Duodenal mucosa (tissue), 2 donors: Measurements from ENCODE around the gene EIF4ENIF1.
A peak's percentile ranks its signal among the peaks of the same experiment; 100 is the strongest.
"Not testable (repeated sequence)": the region's sequence is repeated elsewhere in the genome, so short reads cannot be mapped to it uniquely, and the experiment has no call there.

ENCODE experiments used
- H3K27ac ChIP-seq: one replicate; pipeline ENCODE4 v1.7.0; 2013; ENCODE audit warnings: low read depth, low read length
- H3K27me3 ChIP-seq, 2 donors: one replicate each; pipeline ENCODE4 v1.7.0; 2013; ENCODE audit warnings: low read length in 2 of 2, control low read depth in 1 of 2; ENCODE audit not compliant: insufficient read depth in 2 of 2, control insufficient read depth in 1 of 2
- H3K36me3 ChIP-seq, 2 donors: one replicate each; pipeline ENCODE4 v1.7.0; 2013; ENCODE audit warnings: low read length in 2 of 2, control low read depth in 1 of 2; ENCODE audit not compliant: insufficient read depth in 2 of 2, control insufficient read depth in 1 of 2
- H3K4me1 ChIP-seq, 2 donors: one replicate each; pipeline ENCODE4 v1.7.0; 2013; ENCODE audit warnings: low read length in 2 of 2, control low read depth in 1 of 2; ENCODE audit not compliant: insufficient read depth in 2 of 2, control insufficient read depth in 1 of 2
- H3K4me3 ChIP-seq, 2 donors: one replicate each; pipeline ENCODE4 v1.7.0; 2013; ENCODE audit warnings: low read length in 2 of 2, low read depth in 1 of 2
- H3K9ac ChIP-seq, 2 donors: one replicate each; pipeline ENCODE4 v1.7.0; 2013; ENCODE audit warnings: low read length in 2 of 2, low read depth in 1 of 2
- H3K9me3 ChIP-seq, 2 donors: one replicate each; pipeline ENCODE4 v1.7.0; 2013; ENCODE audit warnings: low read length in 2 of 2, control low read depth in 1 of 2; ENCODE audit not compliant: control insufficient read depth in 1 of 2

The EIF4ENIF1 gene

GRCh38 chr22:31489632-31490495 lies at the start of gene EIF4ENIF1:
TSS of gene EIF4ENIF1 (minus strand) at chr22:31489842. CDS start at chr22:31488718, 1,124 bp downstream.
- H3K4me1 ChIP-seq: peaks cover 21 to 25% of the 10 kb centered on the region in 2 donors
- peak within 1 kb of the TSS; percentile 78 to 80 for H3K9ac ChIP-seq

GRCh38 chr22:31538815-31539214 lies 49.2 kb upstream of the EIF4ENIF1 start:
- H3K9ac ChIP-seq: no peak overlapping the region
- no peaks in the 10 kb centered on the region for H3K27me3 ChIP-seq
- H3K36me3 ChIP-seq: peaks cover 0 to 7% of the 10 kb centered on the region in 2 donors
- no peaks in the 10 kb centered on the region for H3K4me1 ChIP-seq
- H3K27ac ChIP-seq: no peak overlapping the region
- no peaks in the 10 kb centered on the region for H3K9me3 ChIP-seq
- H3K4me3 ChIP-seq: no peak overlapping the region

More at GRCh38 chr22:31489632-31490495, at the start of gene EIF4ENIF1:
- Histone ChIP-seq H3K36me3 (peaks cover 8 to 10% of the 10 kb centered on the region in 2 donors), H3K4me3 (peak within 1 kb of the TSS; percentile 87 to 98), H3K27me3 (no peaks in the 10 kb centered on the region), H3K9me3 (no peaks in the 10 kb centered on the region), H3K27ac (peak within 1 kb of the TSS; percentile 95)

- H3K4me1 ChIP-seq: no peaks in the 10 kb centered on the region
- H3K27ac ChIP-seq: no peak overlapping the region
- no peak overlapping the region for H3K9ac ChIP-seq
- peaks cover 0 to 7% of the 10 kb centered on the region in 2 donors for H3K36me3 ChIP-seq
- H3K4me3 ChIP-seq: no peak overlapping the region
- H3K9me3 ChIP-seq: no peaks in the 10 kb centered on the region
- no peaks in the 10 kb centered on the region for H3K27me3 ChIP-seq
Measured at GRCh38 chr22:31537019-31537535, 47.4 kb upstream of the EIF4ENIF1 start.

- no peaks in the 10 kb centered on the region for H3K27me3 ChIP-seq
- H3K9ac ChIP-seq: no peak overlapping the region
- no peak overlapping the region for H3K4me3 ChIP-seq
- peaks cover 0 to 10% of the 10 kb centered on the region in 2 donors for H3K36me3 ChIP-seq
- no peak overlapping the region for H3K27ac ChIP-seq
- no peaks in the 10 kb centered on the region for H3K9me3 ChIP-seq
- H3K4me1 ChIP-seq: peaks cover 0 to 5% of the 10 kb centered on the region in 2 donors
Measured at GRCh38 chr22:31533374-31533773, 43.7 kb upstream of the EIF4ENIF1 start.

- Histone ChIP-seq H3K36me3 (peaks cover 0 to 10% of the 10 kb centered on the region in 2 donors), H3K27ac (no peak overlapping the region), H3K9ac (no peak overlapping the region), H3K4me1 (peaks cover 0 to 5% of the 10 kb centered on the region in 2 donors), H3K9me3 (no peaks in the 10 kb centered on the region), H3K4me3 (no peak overlapping the region), H3K27me3 (no peaks in the 10 kb centered on the region)
Measured at GRCh38 chr22:31532060-31532459, 42.4 kb upstream of the EIF4ENIF1 start.

GRCh38 chr22:31530823-31531195 lies 41.2 kb upstream of the EIF4ENIF1 start:
- no peak overlapping the region for H3K27ac ChIP-seq
- H3K4me1 ChIP-seq: peaks cover 0 to 5% of the 10 kb centered on the region in 2 donors
- H3K9me3 ChIP-seq: no peaks in the 10 kb centered on the region
- no peak overlapping the region for H3K9ac ChIP-seq
- peaks cover 0 to 10% of the 10 kb centered on the region in 2 donors for H3K36me3 ChIP-seq
- H3K27me3 ChIP-seq: no peaks in the 10 kb centered on the region
- H3K4me3 ChIP-seq: no peak overlapping the region

- H3K27ac ChIP-seq: no peak overlapping the region
- H3K9ac ChIP-seq: no peak overlapping the region
- H3K27me3 ChIP-seq: no peaks in the 10 kb centered on the region
- peaks cover 0 to 5% of the 10 kb centered on the region in 2 donors for H3K4me1 ChIP-seq
- no peaks in the 10 kb centered on the region for H3K9me3 ChIP-seq
- peaks cover 2 to 11% of the 10 kb centered on the region in 2 donors for H3K36me3 ChIP-seq
- H3K4me3 ChIP-seq: no peak overlapping the region
Measured at GRCh38 chr22:31526270-31526669, 36.6 kb upstream of the EIF4ENIF1 start.

- not testable (repeated sequence) for H3K36me3 ChIP-seq, H3K4me1 ChIP-seq, H3K4me3 ChIP-seq, H3K27me3 ChIP-seq, H3K9me3 ChIP-seq, H3K9ac ChIP-seq, H3K27ac ChIP-seq
Measured at GRCh38 chr22:31524132-31524531, 34.5 kb upstream of the EIF4ENIF1 start.

- H3K36me3 ChIP-seq: peaks cover 3 to 5% of the 10 kb centered on the region in 2 donors
- no peak overlapping the region for H3K9ac ChIP-seq
- H3K9me3 ChIP-seq: no peaks in the 10 kb centered on the region
- no peaks in the 10 kb centered on the region for H3K4me1 ChIP-seq
- no peak overlapping the region for H3K4me3 ChIP-seq
- H3K27me3 ChIP-seq: no peaks in the 10 kb centered on the region
- H3K27ac ChIP-seq: no peak overlapping the region
Measured at GRCh38 chr22:31520051-31520450, 30.4 kb upstream of the EIF4ENIF1 start.

GRCh38 chr22:31509061-31509762 lies 19.6 kb upstream of the EIF4ENIF1 start:
- H3K27ac ChIP-seq: no peak overlapping the region
- no peak overlapping the region for H3K9ac ChIP-seq
- H3K4me1 ChIP-seq: no peaks in the 10 kb centered on the region
- no peak overlapping the region for H3K4me3 ChIP-seq
- H3K36me3 ChIP-seq: peaks cover 0 to 14% of the 10 kb centered on the region in 2 donors
- no peaks in the 10 kb centered on the region for H3K9me3 ChIP-seq
- no peaks in the 10 kb centered on the region for H3K27me3 ChIP-seq
